MM.1S (cell line): ENCODE measurements around the gene PCGF5.

Experiments used
- CTCF ChIP-seq: fragments of 300-600 bp; sonication (generic); IDR thresholded peaks from 2 replicates; pipeline ENCODE4 v1.5.1; 2016; ENCODE audit warnings: antibody characterized with exemption, low read length, mixed read lengths
- EZH2 ChIP-seq: fragments of 300-600 bp; sonication (generic); optimal IDR thresholded peaks from 2 replicates; pipeline ENCODE3; 2017; ENCODE audit warnings: low read depth, mild to moderate bottlenecking, antibody characterized with exemption, low read length, mixed read lengths
- EZH2phosphoT487 ChIP-seq: fragments of 300-600 bp; sonication (generic); IDR thresholded peaks from 2 replicates; pipeline ENCODE4 v1.6.1; 2018; ENCODE audit warnings: antibody characterized with exemption, low read length

- TF ChIP-seq CTCF, result no peak
- no peak for TF ChIP-seq EZH2
- no peak for TF ChIP-seq EZH2phosphoT487
Measured at GRCh38 chr10:91294134-91294906, 73.9 kb downstream of the PCGF5 start.
